HG02884 (cell line): ENCODE measurements around the gene CCDC63.
A peak's percentile ranks its signal among the peaks of the same experiment; 100 is the strongest.

Experiments
- ATAC-seq: cut with Tn5 transposase; IDR thresholded peaks from one replicate; pipeline ENCODE4 v1.9.1; 2021; ENCODE audit warnings: mild to moderate bottlenecking, moderate library complexity; ENCODE audit not compliant: unreplicated experiment

The CCDC63 gene

DNA sequence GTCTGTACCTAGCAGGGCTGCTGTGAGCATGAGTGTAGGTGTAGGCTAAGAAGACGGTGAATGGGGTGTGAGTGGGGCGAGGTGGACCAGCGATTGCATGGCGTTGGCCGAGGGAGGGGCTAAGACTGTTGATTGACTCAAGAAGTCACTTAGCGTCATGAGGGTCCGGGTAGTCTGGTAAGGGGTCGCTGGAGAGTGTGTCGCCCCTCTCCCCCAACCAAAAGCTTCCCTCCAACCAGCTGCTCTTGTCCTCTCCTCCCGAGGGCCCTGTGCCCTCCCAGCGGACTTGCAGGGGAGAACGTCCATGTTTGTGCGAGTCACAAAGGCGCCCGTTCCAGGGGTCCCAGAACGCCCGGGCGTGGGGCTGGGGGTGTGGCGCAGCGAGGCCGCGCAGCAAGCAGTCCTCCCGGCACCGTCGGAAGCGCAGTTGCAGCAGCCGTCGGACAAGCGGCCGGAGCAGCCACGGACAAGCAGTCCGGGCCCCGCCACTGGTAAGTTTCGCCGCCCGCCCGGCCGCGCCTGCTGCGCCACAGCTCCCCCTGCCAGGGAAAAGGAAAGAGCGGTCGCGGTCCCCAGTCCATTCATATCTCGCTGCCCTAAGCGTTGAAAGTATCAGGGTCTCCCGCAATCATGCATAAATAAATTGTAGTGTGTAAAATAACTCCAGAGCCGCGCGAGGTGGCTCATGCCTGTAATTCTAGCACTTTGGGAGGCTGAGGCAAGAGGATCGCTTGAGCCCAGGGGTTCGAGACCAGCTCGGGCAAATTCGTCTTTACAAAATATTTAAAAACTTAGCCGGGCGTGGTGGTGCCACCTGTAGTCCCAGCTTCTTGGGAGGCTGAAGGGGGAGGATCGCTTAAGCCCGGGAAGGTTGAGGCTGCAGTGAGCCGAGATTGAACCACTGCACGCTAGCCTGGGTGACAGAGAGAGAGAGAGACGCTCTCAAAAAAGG lies at the start of gene CCDC63:
TSS of gene CCDC63 (plus strand) at position 373 of the 952 bp plus-strand sequence. CDS start 5,968 bp downstream, outside the sequence.
- no peak for ATAC-seq

DNA sequence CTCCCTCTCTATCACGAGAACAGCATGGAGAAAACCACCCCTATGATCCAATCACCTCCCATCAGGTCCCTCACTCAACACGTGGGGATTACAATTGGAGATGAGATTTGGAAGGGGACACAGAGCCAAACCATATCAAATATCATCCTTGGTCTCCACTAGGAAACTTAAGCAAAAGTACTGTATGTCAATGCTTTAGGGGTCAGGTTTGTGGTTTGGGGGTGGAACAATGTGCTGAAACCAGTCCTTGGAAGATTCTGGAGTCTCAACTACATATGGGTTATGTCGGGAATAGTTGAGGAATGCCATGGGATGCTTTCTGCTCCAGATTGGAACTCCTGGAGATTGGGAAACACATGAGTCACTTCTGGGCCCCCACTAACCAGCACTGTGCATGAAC lies 48.3 kb upstream of the CCDC63 start:
- no peak for ATAC-seq

DNA sequence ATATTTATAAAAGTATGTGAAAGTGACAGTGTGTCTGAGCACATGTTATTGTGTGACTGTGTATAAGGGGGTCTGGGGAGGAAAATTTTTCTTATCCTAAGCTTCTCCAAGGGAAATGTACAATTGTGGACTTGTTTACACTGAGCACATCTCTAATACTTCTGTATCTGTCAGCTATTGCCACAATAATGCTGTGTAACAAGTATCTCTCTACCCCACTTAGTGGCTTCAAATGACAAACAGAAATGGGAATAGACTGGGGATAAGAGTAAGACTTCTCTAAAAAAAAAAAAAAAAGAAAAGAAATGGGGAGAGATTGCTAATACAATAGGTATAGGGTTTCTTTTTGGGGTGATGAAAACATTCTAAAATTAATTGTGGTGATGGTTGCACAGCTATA lies 44.3 kb upstream of the CCDC63 start:
- no peak for ATAC-seq

DNA sequence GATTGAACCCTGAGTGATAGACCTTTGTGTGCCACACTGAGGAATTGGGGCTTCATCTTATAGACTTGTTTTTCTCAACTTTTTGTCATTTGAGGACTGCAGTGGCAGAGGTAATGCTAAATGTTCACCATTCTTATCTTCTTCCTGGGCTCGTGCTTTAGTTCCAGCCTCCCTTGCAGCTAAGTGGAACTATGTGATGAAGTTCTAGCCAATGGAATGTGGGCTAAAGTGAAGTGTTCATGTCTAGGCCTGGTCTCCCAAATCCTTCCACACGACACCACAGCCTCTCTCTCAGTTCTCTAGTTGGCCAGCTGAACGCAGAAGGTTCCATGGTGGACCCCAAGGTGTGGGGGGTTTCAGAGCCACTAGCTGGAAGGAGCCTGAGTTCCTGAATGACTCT lies 42.4 kb upstream of the CCDC63 start:
- no peak for ATAC-seq

DNA sequence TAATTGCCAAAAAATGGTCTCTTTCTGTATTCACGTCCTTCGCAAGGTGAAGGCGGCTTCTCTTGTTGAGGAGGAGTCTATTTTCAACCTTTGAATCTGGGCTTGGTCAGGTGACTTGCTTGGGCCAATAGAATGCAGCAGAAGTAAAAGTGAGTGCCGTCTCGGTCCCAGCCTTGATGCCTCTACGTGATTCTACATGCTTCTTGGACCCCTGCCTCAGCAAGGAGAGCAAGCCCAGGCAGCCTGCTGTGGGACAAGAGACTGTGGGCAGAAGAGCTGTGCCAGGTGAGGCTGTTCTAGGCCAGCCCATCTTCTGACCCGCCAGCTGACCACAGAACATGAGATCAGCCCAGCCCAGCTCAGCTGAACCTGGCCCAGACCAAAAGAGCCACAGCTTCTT lies 39.1 kb upstream of the CCDC63 start:
- ATAC-seq = no peak

DNA sequence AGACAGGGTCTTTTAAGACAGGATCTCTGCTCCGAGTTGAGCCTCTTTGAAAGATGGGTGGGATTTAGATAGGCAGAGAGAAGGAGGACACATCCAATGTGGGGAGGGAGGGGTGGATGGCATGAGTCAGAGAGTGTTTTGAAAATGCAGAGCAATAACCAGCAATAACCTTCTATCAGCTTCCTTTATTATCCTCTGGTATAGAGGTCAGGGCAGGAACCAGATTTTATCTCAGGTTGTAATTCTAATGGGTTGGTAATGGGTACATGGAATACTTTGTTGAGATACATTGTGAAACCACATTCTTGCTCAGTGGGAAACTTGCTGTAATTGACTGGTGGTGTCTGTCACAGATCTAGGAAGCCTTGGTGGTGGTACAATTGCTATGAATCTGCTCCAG lies 37.6 kb upstream of the CCDC63 start:
- ATAC-seq = no peak

DNA sequence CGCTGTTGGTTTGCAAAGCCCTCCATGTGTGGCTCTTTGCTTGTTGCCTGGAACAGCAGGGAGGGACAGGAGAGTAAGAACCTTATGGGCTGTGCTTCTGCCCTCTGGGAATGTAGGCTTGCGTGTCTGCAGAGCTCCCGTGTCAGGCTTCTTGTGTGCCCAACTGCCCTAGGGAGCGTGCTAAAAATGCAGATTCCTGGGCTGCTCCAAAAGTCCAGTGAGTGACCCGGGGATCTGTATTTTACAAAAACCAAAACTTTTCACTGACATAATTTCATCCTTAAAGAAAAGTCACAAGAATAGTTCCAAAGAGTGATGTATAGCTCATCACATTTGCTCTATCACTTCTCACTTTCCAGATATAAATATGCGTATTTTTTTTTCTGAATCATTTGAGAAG lies 34.8 kb upstream of the CCDC63 start:
- no peak for ATAC-seq

DNA sequence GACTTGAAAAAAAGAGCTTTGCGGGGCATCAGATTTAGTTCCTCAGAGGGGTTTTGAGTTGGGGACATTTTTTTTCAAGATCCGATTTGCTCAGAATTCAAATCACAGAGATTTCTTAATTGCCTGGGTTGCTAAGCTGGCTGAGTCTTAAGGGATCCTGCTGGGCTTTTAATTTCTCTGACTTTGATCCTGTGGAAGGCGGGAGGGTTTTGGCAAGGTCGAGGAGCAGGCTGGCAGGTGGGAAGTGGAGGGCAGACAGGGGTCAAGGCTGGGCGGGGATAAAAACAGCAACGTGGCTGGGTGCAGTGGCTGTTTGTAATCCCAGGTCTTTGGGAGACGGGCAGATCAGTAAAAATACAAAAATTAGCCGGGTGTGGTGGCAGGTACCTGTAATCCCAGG lies 33.5 kb upstream of the CCDC63 start:
- no peak for ATAC-seq

DNA sequence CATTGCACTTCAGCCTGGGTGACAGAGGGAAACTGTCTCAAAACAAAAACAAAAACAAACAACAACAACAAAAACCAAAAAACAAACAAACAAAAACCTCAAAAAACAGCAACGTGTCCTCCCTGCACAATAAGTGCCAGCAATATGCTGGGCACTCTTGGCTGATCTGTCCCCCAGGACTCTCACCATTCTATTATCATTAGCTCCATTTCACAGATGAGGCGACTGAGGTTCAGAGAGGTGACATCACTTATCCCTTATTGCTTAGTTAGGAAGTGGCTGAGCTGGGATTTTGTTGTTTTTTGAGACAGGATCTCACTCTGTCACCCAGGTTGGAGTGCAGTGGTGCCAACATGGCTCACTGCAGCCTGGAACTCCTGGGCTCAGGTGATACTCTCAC lies 33.0 kb upstream of the CCDC63 start:
- no peak for ATAC-seq

DNA sequence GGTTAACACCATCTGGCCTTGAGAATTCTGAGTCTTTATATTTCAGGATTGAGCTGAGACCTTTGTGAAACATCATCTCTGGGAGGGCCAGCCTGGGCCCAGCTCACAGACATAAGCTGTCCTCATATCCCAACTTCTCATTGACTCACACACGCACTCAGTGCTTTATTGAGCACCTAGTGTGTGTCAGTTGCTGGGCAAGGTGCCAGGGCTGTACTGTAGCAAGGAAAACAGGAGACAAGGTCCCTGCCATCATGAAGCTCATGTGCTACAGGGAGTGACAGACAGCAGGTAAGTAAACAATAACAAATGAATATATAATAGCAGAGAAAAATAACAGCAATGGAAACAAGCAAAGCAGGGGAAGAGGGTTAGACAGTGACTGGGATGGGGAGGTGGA lies 30.5 kb upstream of the CCDC63 start:
- no peak for ATAC-seq

DNA sequence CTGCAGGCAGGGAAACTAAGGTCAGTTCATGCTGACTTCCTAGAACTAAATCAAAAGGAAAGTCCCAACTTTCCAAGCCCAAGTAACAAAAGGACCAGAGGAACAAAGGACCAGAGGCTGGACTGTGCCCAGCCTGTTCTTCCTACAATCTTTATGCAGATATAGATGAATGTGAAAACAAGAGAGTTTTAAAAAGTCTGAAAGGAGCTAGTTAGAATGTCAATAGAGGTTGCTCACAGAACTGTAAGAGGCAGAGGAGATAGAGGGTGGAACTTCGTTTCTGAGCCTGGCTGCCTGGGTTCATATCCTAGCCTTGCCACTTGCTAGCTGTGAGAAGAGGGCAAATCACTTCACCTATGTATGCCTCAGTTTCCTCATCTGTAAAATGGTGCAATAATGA lies 30.0 kb upstream of the CCDC63 start:
- no peak for ATAC-seq

DNA sequence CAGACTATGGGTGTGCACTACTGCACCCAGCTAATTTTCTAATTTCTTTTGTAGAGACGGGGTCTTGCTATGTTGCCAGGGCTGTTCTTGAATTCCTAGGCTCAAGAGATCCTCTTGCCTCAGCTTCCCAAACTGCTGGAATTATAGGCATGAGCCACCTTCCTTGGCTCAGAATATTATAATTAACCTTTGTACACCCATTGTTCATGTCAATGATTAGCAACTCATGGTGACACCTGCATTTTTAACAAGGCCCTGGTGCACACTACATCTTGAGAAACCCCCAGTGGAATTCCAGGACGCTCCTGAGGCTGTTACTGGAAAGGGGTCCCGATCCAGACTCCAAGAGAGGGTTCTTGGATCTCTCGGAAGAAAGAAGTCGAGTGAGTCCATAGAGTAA lies 28.3 kb upstream of the CCDC63 start:
- ATAC-seq = no peak

DNA sequence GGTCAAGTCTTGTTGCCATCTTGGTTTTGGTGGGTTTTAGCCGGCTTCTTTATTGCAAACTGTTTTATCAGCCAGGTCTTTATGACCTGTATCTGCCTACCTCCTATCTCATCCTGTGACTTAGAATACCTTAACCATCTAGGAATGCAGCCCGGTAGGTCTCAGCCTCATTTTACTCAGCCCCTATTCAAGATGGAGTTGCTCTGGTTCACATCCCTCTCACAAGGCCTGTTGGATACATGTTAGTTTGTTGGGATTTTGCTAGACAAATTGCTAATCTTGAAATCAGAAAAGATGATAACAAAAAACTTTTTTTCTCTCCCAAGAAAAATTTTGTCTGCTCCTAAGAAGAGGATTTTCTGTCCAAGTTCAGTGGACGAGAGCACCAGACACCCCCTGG lies 27.6 kb upstream of the CCDC63 start:
- no peak for ATAC-seq

DNA sequence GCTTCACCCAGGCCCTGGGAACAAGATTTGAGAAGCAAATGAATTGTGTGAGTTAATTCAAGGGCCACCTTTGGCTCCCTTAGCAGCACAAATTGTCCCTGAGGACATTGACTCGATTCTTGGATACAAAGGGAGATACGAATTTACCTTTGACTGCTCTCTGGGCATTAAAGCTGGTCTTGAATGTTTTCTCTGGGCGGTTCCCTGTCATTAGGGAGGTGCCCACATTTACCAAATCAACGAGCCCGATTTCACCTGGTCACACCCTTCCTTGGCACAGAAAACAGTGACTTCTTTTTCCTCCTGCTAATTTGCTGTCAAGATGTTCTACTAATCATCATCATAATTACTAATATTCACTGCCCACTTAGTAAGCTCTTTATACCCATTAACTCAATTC lies 27.1 kb upstream of the CCDC63 start:
- ATAC-seq = no peak

DNA sequence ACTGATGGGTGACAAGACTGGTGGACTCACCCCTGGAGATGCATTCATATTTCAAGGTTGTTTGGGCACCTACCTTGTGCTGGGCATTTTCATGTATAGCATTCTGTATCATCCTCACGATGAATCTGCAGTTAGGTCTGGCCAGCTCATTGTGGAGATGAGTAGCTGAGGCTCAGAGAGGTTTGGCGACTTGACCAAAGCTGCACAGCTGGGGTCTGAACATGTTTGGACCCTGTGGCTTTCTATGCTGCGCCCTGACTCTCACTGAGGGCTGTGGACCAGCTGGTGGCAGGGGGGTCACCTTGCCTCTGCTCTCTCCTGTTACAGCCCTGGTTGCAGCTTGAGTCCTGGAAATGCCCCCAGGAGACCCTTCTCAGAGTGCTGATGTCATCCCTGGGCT lies 24.9 kb upstream of the CCDC63 start:
- no peak for ATAC-seq

DNA sequence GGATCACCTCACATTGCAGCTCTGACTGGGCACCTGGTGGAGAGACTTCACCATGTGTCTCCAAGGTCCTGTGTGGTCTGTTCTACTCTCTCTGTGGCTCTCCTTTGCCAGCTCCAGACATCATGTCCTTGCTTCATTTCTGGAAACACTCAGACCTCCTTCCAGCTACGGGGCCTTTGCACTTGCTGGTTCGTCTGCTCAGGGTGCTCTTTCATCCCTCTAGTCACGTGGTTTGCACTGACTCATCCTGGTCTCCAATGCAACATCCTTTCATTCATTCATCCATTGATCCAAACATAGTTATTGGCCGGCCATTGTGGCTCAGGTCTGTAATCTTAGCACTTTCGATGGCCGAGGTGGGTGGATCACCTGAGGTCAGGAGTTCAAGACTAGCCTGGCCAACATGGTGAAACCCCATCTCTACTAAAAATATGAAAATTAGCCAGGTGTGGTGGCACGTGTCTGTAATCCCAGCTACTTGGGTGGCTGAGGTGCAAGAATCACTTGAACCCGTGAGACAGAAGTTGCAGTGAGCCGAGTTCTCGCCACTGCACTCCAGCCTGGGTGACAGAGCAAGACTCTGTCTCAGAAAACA lies 23.9 kb upstream of the CCDC63 start:
- ATAC-seq = no peak

DNA sequence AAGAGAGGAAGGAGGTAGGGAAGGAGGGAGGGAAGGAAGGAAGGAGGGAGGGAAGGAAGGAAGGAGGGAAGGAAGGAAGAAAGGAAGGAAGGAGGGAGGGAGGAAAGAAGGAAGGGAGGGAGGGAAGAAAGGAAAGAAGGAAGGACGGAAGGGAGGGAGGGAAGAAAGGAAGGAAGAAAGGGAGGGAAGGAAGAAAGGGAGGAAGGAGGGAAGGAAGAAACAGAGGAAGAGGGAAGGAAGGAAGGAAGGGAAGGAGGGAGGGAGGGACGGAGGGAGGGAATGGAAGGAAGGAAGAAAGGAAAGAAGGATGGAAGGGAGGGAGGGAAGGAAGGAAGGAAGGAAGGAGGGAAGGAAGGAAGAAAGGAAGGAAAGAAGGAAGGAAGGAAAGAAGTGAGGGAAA lies 22.4 kb upstream of the CCDC63 start:
- ATAC-seq = no peak

DNA sequence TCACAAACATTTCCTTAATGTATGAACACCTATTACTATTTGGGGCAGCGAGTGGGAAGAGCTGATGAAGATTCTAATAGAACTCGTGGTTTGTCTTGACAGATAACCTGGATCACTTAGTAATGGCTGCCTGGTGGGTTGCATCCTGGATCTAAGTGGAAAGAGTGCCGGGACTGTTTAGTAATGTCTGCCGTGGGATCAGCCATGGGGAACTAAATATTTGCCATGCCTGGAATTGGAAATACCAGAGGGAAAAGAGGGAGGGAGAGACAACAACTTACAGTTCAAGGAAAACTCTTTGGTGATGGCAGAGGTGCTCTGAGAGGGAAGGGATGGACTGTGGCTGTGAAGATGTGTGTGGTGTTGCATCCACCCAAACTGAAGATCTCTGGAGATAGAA lies 21.3 kb upstream of the CCDC63 start:
- no peak for ATAC-seq

DNA sequence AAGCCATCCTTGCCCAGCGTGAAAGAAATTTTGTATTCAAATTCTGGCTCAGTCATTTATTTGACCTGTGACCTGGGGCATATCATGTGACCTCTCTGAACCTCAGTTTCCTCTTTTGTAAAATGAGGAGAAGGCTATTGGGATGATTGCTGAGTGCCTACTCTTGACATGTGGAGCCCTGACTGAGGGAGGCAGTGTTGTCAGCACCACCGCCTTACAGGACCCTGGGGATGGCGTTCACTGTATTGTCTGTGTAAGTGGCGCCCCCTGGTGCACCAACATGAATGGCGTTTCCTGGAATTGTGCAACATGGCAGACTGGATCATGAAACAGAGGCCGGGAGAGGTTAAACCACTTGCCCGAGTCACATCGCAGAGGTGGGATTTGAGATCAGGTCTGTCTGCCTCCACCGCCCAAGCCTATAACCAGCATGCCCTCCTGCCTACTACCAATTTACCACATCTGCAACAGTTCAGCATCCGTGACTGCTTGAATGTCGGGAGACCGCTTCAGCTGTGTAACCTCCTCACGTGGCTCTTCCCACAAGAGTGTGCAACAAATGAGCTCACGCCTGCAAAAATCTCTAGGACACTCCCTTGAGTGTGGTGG lies 20.1 kb upstream of the CCDC63 start:
- peak; percentile 55 for ATAC-seq

DNA sequence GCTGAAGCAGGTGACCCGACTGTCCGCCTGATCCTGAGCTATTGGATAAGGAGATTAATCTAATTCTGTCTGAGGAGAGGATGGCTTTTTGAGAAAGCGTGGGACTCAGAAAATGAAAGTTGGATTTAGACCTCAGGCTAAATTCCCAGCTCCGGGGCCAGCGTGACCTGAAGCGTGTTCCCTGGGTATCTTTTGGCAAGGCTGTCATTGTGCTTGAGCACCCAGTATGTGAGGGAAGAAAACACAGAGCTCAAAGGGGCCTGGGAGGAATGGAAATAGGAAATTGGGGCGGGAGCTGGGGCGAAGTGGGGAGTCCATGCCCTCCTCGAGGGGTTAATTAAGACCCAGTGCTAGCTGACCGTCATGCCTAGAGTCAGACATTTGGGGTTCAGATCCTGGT lies 17.5 kb upstream of the CCDC63 start:
- no peak for ATAC-seq

DNA sequence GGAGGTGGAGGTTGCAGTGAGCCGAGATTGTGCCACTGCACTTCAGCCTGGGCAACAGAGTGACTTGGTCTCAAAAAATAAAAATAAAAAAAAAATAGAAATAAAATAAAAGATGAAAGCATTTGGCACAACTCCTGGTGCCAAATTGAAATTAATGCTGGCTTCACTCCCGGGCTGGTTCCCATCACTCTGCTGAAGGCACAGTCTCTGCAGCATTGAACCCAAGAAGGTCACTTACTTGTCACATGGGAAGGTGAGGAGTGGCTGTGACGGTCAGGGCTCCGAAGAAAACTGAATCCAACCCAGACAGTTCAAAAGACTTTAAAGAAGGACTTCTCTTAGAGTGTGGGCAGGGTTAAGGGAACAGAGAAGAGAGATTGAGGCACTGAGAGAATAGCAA lies 10.5 kb upstream of the CCDC63 start:
- no peak for ATAC-seq

DNA sequence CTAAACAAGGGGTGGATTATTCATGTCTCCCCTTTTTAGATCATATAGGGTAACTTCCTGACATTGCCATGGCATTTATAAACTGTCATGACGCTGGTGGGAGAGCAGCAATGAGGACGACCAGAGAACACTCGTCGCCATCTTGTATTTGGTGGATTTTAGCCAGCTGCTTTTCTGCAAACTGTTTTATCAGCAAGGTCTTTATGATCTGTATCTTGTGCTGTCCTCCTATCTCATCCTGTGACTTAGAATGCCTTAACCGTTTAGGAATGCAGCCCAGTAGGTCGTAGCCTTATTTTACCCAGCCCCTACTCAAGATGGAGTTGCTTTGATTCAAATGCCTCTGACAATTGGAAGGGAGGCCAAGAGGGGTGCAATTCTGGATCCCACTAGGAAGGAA lies 5.8 kb upstream of the CCDC63 start:
- no peak for ATAC-seq
